ENCODE results near the gene C5orf15.

Gene C5orf15

GRCh38 chr5:133941456-133942196, 26.8 kb downstream of the C5orf15 start:
- no peak for TF ChIP-seq PATZ1 (CRISPR knock-in tag; IDR thresholded peaks at IDR 0.05; ENCODE audit: borderline replicate concordance)
- TF ChIP-seq TCF4 (CRISPR knock-in tag; IDR thresholded peaks at IDR 0.05; ENCODE audit: borderline replicate concordance), result no peak
- no peak for TF ChIP-seq ZNF8 (CRISPR knock-in tag; IDR thresholded peaks at IDR 0.05)
- no peak for TF ChIP-seq ZNF565 (CRISPR knock-in tag; conservative IDR thresholded peaks at IDR 0.05; ENCODE audit: low read depth)
- no peak for TF ChIP-seq PPARA (CRISPR knock-in tag; IDR thresholded peaks at IDR 0.05; ENCODE audit: borderline replicate concordance)
- no peak for TF ChIP-seq TSHZ2 (CRISPR knock-in tag; IDR thresholded peaks at IDR 0.05)
- TF ChIP-seq POU6F1 (CRISPR knock-in tag; IDR thresholded peaks at IDR 0.05; ENCODE audit: borderline replicate concordance, low read depth), result no peak
- TF ChIP-seq SNAI2 (CRISPR knock-in tag; IDR thresholded peaks at IDR 0.05), result no peak
- ATAC-seq, result no peak

GRCh38 chr5:133939668-133940067, 28.8 kb downstream of the C5orf15 start:
- no peak for ATAC-seq
- TF ChIP-seq POU6F1 (CRISPR knock-in tag; IDR thresholded peaks at IDR 0.05; ENCODE audit: borderline replicate concordance, low read depth), result no peak
- TF ChIP-seq TCF4 (CRISPR knock-in tag; IDR thresholded peaks at IDR 0.05; ENCODE audit: borderline replicate concordance), result no peak
- no peak for TF ChIP-seq ARNTL (CRISPR knock-in tag; IDR thresholded peaks at IDR 0.05; ENCODE audit: borderline replicate concordance, low read depth)

- ATAC-seq, result no peak
- TF ChIP-seq TOX (CRISPR knock-in tag; IDR thresholded peaks at IDR 0.05; ENCODE audit: borderline replicate concordance), result no peak
- no peak for TF ChIP-seq ISL1 (CRISPR knock-in tag; IDR thresholded peaks at IDR 0.05)
- no peak for TF ChIP-seq ARNTL (CRISPR knock-in tag; IDR thresholded peaks at IDR 0.05; ENCODE audit: borderline replicate concordance, low read depth)
- no peak for TF ChIP-seq ZNF70 (CRISPR knock-in tag; IDR thresholded peaks at IDR 0.05)
- no peak for TF ChIP-seq PPARA (CRISPR knock-in tag; IDR thresholded peaks at IDR 0.05; ENCODE audit: borderline replicate concordance)
- TF ChIP-seq CSRNP3 (CRISPR knock-in tag; IDR thresholded peaks at IDR 0.05), result no peak
- no peak for TF ChIP-seq ZFP30 (CRISPR knock-in tag; IDR thresholded peaks at IDR 0.05)
- TF ChIP-seq PATZ1 (CRISPR knock-in tag; IDR thresholded peaks at IDR 0.05; ENCODE audit: borderline replicate concordance), result no peak
- TF ChIP-seq OSR1 (CRISPR knock-in tag; IDR thresholded peaks at IDR 0.05), result no peak
- no peak for TF ChIP-seq RARB (CRISPR knock-in tag; IDR thresholded peaks at IDR 0.05)
- no peak for TF ChIP-seq ZNF8 (CRISPR knock-in tag; IDR thresholded peaks at IDR 0.05)
- TF ChIP-seq TCF4 (CRISPR knock-in tag; IDR thresholded peaks at IDR 0.05; ENCODE audit: borderline replicate concordance), result no peak
- TF ChIP-seq CSDC2 (CRISPR knock-in tag; IDR thresholded peaks at IDR 0.05), result no peak
- TF ChIP-seq ZNF565 (CRISPR knock-in tag; conservative IDR thresholded peaks at IDR 0.05; ENCODE audit: low read depth), result no peak
- no peak for TF ChIP-seq TSHZ2 (CRISPR knock-in tag; IDR thresholded peaks at IDR 0.05)
- no peak for TF ChIP-seq BACH2 (CRISPR knock-in tag; IDR thresholded peaks at IDR 0.05; ENCODE audit: borderline replicate concordance)
These were observed 29.5 kb downstream of the C5orf15 start for GRCh38 chr5:133938929-133939328.
